AG10803 (cell line): ENCODE data around the gene CLEC2D.
"Not testable (repeated sequence)": the region's sequence is repeated elsewhere in the genome, so short reads cannot be mapped to it uniquely, and the experiment has no call there.

Source experiments
- DNase-seq: peaks from one replicate; pipeline ENCODE4 v3.0.0; 2010; ENCODE audit warnings: low read depth
- H3K4me3 ChIP-seq: 2 replicates; pipeline ENCODE4 v1.5.1; 2011; ENCODE audit warnings: mild to moderate bottlenecking, low read length, control low read depth
- TF ChIP-seq, protein P1 (sequence below): conservative IDR thresholded peaks from 2 replicates; pipeline ENCODE4 v1.5.1; 2011; ENCODE audit warnings: mild to moderate bottlenecking, low read length, control low read depth, inconsistent platforms

The CLEC2D gene

GRCh38 chr12:9673404-9674225, 4.1 kb downstream of the CLEC2D start:
- TF ChIP-seq, protein P1, sequence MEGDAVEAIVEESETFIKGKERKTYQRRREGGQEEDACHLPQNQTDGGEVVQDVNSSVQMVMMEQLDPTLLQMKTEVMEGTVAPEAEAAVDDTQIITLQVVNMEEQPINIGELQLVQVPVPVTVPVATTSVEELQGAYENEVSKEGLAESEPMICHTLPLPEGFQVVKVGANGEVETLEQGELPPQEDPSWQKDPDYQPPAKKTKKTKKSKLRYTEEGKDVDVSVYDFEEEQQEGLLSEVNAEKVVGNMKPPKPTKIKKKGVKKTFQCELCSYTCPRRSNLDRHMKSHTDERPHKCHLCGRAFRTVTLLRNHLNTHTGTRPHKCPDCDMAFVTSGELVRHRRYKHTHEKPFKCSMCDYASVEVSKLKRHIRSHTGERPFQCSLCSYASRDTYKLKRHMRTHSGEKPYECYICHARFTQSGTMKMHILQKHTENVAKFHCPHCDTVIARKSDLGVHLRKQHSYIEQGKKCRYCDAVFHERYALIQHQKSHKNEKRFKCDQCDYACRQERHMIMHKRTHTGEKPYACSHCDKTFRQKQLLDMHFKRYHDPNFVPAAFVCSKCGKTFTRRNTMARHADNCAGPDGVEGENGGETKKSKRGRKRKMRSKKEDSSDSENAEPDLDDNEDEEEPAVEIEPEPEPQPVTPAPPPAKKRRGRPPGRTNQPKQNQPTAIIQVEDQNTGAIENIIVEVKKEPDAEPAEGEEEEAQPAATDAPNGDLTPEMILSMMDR: no peak
- H3K4me3 ChIP-seq: no peak overlapping the region
- peak; percentile 91 for DNase-seq

- TF ChIP-seq, protein P1: no peak
- no peak overlapping the region for H3K4me3 ChIP-seq
- DNase-seq: no peak
Measured at GRCh38 chr12:9674226-9674590, 4.7 kb downstream of the CLEC2D start.

- DNase-seq: not testable (repeated sequence)
Measured at GRCh38 chr12:9682508-9682907, 13.0 kb downstream of the CLEC2D start.

GRCh38 chr12:9682949-9683348, 13.4 kb downstream of the CLEC2D start:
- not testable (repeated sequence) for DNase-seq, H3K4me3 ChIP-seq

More at GRCh38 chr12:9682508-9682907, 13.0 kb downstream of the CLEC2D start:
- not testable (repeated sequence) for H3K4me3 ChIP-seq

DNA sequence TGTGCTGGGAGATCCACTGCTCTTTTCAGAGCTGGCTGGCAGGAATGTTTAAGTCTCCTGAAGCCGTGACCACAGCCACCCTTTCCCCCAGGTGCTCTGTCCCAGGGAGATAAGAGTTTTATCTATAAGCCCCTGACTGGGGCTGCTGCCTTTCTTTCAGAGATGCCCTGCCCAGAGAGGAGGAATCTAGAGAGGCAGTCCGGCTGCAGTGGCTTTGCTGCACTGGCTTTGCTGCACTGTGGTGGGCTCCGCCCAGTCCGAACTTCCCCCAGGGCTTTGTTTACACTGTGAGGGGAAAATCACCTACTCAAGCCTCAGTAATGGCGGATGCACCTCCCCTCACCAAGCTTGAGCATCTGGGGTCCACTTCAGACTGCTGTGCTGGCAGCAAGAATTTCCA, 15.9 kb downstream of the CLEC2D start:
- H3K4me3 ChIP-seq, DNase-seq: not testable (repeated sequence)

GRCh38 chr12:9685915-9686314, 16.4 kb downstream of the CLEC2D start:
- H3K4me3 ChIP-seq: no peak overlapping the region
- DNase-seq: no peak
- TF ChIP-seq, protein P1: no peak

DNA sequence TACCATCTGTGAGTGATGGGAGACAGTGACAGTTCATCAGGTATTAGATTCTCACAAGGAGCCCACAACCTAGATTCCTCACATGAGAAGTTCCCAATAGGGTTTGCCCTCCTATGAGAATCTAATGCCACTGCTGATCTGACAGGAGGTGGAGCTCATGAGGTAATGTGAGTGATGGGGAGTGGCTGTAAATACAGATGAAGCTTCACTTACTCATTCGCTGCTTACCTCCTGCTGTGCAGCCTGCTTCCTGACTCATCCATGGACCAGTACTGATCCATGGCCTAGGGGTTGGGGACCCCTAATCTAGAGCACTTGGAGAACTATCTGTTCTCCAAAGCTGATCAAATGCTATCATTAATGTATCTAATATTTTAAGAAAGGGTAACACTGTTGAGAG, 17.7 kb downstream of the CLEC2D start:
- DNase-seq: no peak
- no peak overlapping the region for H3K4me3 ChIP-seq
- TF ChIP-seq, protein P1: no peak

- no peak overlapping the region for H3K4me3 ChIP-seq
- TF ChIP-seq, protein P1: no peak
Measured at GRCh38 chr12:9692909-9693308, 23.4 kb downstream of the CLEC2D start.

DNA sequence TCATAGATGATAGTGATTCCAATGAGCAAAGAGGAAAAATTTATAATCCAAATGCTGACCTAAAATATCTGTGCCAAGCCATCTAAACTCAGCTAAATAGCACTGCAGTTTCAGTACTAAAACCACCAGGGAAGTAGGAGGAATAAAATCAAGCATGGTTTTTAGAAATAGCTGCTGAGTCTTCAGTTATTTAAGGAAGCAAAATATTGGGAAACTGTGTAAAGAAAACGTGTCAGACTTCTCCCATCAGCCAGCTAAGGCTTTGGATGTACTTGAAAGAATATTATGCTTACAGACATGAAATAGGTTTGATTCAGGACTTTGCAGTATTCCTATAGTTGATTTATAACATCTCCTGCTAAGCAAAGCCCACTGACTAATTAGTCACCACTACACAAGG, 24.7 kb downstream of the CLEC2D start:
- no peak overlapping the region for H3K4me3 ChIP-seq
- no peak for DNase-seq
- TF ChIP-seq, protein P1: no peak

More at GRCh38 chr12:9692909-9693308, 23.4 kb downstream of the CLEC2D start:
- DNase-seq: no peak

GRCh38 chr12:9695150-9695549, 25.6 kb downstream of the CLEC2D start:
- not testable (repeated sequence) for DNase-seq, H3K4me3 ChIP-seq

- not testable (repeated sequence) for H3K4me3 ChIP-seq, DNase-seq
Measured at GRCh38 chr12:9695661-9696060, 26.1 kb downstream of the CLEC2D start.
